Measurements from ENCODE around the gene HDHD3. TPM values are rescaled to one million over a fixed set of nuclear protein-coding genes. Genes with fewer than 3 reads are reported as not detected.
A peak's percentile ranks its signal among the peaks of the same experiment; 100 is the strongest.
"Not testable (repeated sequence)": the region's sequence is repeated elsewhere in the genome, so short reads cannot be mapped to it uniquely, and the experiment has no call there.

Gene HDHD3
- total RNA-seq, 4 donors from 2014 or later, result 37.1 to 67.7 (median 53.0) TPM

GRCh38 chr9:113370806-113371325, 5.9 kb downstream of the HDHD3 start:
- intact Hi-C loops (cut with DNase I), result no loop called here
- Histone ChIP-seq H3K4me3 (replicated peaks in 1 of 3) (no peak overlapping the region), H3K27me3 (no peaks in the 10 kb centered on the region), H3K27ac (peak overlapping the region; percentile 31 to 51 (median 48)), H3K4me1 (peaks cover 20 to 31% of the 10 kb centered on the region in 2 donors), H3K36me3 (peaks cover 4 to 21% of the 10 kb centered on the region in 2 donors), H3K9me3 (no peaks in the 10 kb centered on the region)
- 60 to 65% methylated on average over 8 of the region's 8 CpGs for WGBS, 2 donors
- no peak for DNase-seq
- TF ChIP-seq POLR2A (IDR thresholded peaks at IDR 0.05), result no peak
- no peak for TF ChIP-seq CTCF (IDR thresholded peaks at IDR 0.05)

- H3K36me3 ChIP-seq, result peaks cover 4 to 15% of the 10 kb centered on the region in 2 donors
- WGBS, 2 donors, result 83 to 91% methylated on average over 9 to 10 of the region's 11 CpGs
- DNase-seq, result no peak
- no peaks in the 10 kb centered on the region for H3K27me3 ChIP-seq
- peaks cover 16 to 24% of the 10 kb centered on the region in 2 donors for H3K4me1 ChIP-seq
- intact Hi-C loops (cut with DNase I), result no loop called here
- H3K27ac ChIP-seq, result no peak overlapping the region
- no peak overlapping the region for H3K4me3 ChIP-seq (replicated peaks in 1 of 3)
- no peaks in the 10 kb centered on the region for H3K9me3 ChIP-seq
- TF ChIP-seq CTCF (IDR thresholded peaks at IDR 0.05) (no peak), POLR2A (IDR thresholded peaks at IDR 0.05) (no peak)
These were observed 7.0 kb downstream of the HDHD3 start for GRCh38 chr9:113369855-113370140.

GRCh38 chr9:113368982-113369854, 7.6 kb downstream of the HDHD3 start:
- WGBS, 2 donors, result 80 to 84% methylated on average over 8 to 10 of the region's 13 CpGs

GRCh38 chr9:113368348-113368981, 8.3 kb downstream of the HDHD3 start:
- intact Hi-C loops (cut with DNase I), result no loop called here
- TF ChIP-seq CTCF (IDR thresholded peaks at IDR 0.05) (no peak), POLR2A (IDR thresholded peaks at IDR 0.05) (no peak)
- no peak overlapping the region for H3K4me3 ChIP-seq (replicated peaks in 1 of 3)
- peaks cover 16 to 24% of the 10 kb centered on the region in 2 donors for H3K4me1 ChIP-seq
- 91 to 95% methylated on average over 5 of the region's 5 CpGs for WGBS, 2 donors
- H3K36me3 ChIP-seq, result peaks cover 2 to 4% of the 10 kb centered on the region in 2 donors
- H3K27ac ChIP-seq, result no peak overlapping the region
- H3K9me3 ChIP-seq, result no peaks in the 10 kb centered on the region
- DNase-seq, result no peak
- no peaks in the 10 kb centered on the region for H3K27me3 ChIP-seq

More at GRCh38 chr9:113368982-113369854, 7.6 kb downstream of the HDHD3 start:
- Histone ChIP-seq H3K9me3 (no peaks in the 10 kb centered on the region), H3K4me1 (peaks cover 16 to 24% of the 10 kb centered on the region in 2 donors), H3K36me3 (peaks cover 4 to 12% of the 10 kb centered on the region in 2 donors), H3K4me3 (replicated peaks in 1 of 3) (no peak overlapping the region), H3K27ac (no peak overlapping the region), H3K27me3 (no peaks in the 10 kb centered on the region)
- intact Hi-C loops (cut with DNase I), result no loop called here
- DNase-seq, result no peak
- TF ChIP-seq CTCF (IDR thresholded peaks at IDR 0.05) (no peak), POLR2A (IDR thresholded peaks at IDR 0.05) (no peak)

- H3K27me3 ChIP-seq; intact Hi-C loops (cut with DNase I); H3K36me3 ChIP-seq; DNase-seq; H3K4me3 ChIP-seq (replicated peaks in 1 of 3); H3K27ac ChIP-seq; H3K9me3 ChIP-seq: not testable (repeated sequence)
- peaks cover 15 to 24% of the 10 kb centered on the region in 2 donors for H3K4me1 ChIP-seq
- WGBS, 2 donors, result 86 to 98% methylated on average over 3 of the region's 3 CpGs
These were observed 11.1 kb downstream of the HDHD3 start for GRCh38 chr9:113365652-113366051.

Measured in thyroid gland (tissue), 4 donors.